ENCODE results near the gene NBAS.

- TF ChIP-seq CTCF (IDR thresholded peaks at IDR 0.05) (no peak), ZBTB33 (IDR thresholded peaks at IDR 0.05; ENCODE audit: borderline replicate concordance, low read depth) (no peak), GABPA (IDR thresholded peaks at IDR 0.05; ENCODE audit: low read depth) (no peak), TAF1 (IDR thresholded peaks at IDR 0.05; ENCODE audit: borderline replicate concordance, low read depth, low read length) (no peak), SMC3 (IDR thresholded peaks at IDR 0.05; ENCODE audit: low read depth, low read length) (no peak), POLR2AphosphoS5 (IDR thresholded peaks at IDR 0.05; ENCODE audit: low read depth, low read length) (no peak), FOXM1 (IDR thresholded peaks at IDR 0.05; ENCODE audit: low read depth) (no peak), USF1 (IDR thresholded peaks at IDR 0.05; ENCODE audit: borderline replicate concordance, low read depth) (no peak), USF2 (IDR thresholded peaks at IDR 0.05; ENCODE audit: borderline replicate concordance, low read depth, low read length) (no peak), NRF1 (IDR thresholded peaks at IDR 0.05; ENCODE audit: low read depth, low read length) (no peak), EP300 (IDR thresholded peaks at IDR 0.05; ENCODE audit: borderline replicate concordance in 1 of 2, low read depth in 1 of 2, low read length in 1 of 2) (no peak), MEF2A (IDR thresholded peaks at IDR 0.05; ENCODE audit: borderline replicate concordance, low read depth) (no peak)
These were observed 196.6 kb downstream of the NBAS start for GRCh38 chr2:15364561-15364960.

Measured in SK-N-SH (cell line).